ENCODE measurements around the gene MN1. TPM values are rescaled to one million over a fixed set of nuclear protein-coding genes. Genes with fewer than 3 reads are reported as not detected.

Gene MN1
- total and polyA plus RNA-seq, 12 donors, result 2.3 to 8.3 (median 5.5) TPM

- peak overlapping the region in 7 of 10 donors; percentile 19 to 68 (median 58) for H3K27ac ChIP-seq
- 83 to 86% methylated on average over 9 of the region's 9 CpGs for WGBS, 2 donors
- peaks cover 0 to 10% (median 3%) of the 10 kb centered on the region in 11 donors for H3K9me3 ChIP-seq
- H3K27me3 ChIP-seq, result peaks cover 0 to 8% (median 0%) of the 10 kb centered on the region in 7 donors
- no peak overlapping the region for H3K4me3 ChIP-seq
- intact Hi-C loops (cut with DNase I), result no loop called here
- peaks cover 0 to 6% (median 0%) of the 10 kb centered on the region in 9 donors for H3K36me3 ChIP-seq
- ATAC-seq (no peak), DNase-seq (no peak)
- peaks cover 14 to 67% (median 36%) of the 10 kb centered on the region in 9 donors for H3K4me1 ChIP-seq
- TF ChIP-seq CTCF (IDR thresholded peaks at IDR 0.05), result no peak
Measured at GRCh38 chr22:27777128-27777527, 24.4 kb downstream of the MN1 start.

DNA sequence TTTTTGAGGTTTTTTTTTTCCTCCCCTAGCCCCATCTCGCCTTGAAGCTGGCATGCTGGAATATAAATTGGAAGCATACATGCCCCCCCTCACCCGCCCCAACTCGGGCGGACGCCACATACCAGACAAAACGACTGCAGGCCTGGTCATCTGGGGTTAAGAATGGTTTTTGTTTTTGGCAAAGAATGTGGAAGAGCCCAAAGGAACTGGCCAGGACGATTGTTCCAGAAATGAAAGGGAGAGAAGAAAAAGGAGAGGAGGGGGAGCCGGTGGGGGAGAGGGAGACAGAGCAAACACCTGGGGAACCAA is 25.0 kb downstream of the MN1 start:
- no peak for TF ChIP-seq CTCF (IDR thresholded peaks at IDR 0.05)
- peaks cover 0 to 10% (median 3%) of the 10 kb centered on the region in 11 donors for H3K9me3 ChIP-seq
- WGBS, 2 donors, result 37 to 41% methylated on average over 8 of the region's 8 CpGs
- H3K36me3 ChIP-seq, result peaks cover 0 to 8% (median 0%) of the 10 kb centered on the region in 9 donors
- ATAC-seq (peak in 3 of 8 donors; percentile 4 to 37 (median 7)), DNase-seq (no peak)
- intact Hi-C loops (cut with DNase I), result no loop called here
- H3K4me1 ChIP-seq, result peaks cover 14 to 62% (median 36%) of the 10 kb centered on the region in 9 donors
- peak overlapping the region in 9 of 10 donors; percentile 14 to 68 (median 49) for H3K27ac ChIP-seq
- peak overlapping the region in 3 of 10 donors; percentile 3 to 29 (median 22) for H3K4me3 ChIP-seq
- H3K27me3 ChIP-seq, result peaks cover 0 to 8% (median 0%) of the 10 kb centered on the region in 7 donors

DNA sequence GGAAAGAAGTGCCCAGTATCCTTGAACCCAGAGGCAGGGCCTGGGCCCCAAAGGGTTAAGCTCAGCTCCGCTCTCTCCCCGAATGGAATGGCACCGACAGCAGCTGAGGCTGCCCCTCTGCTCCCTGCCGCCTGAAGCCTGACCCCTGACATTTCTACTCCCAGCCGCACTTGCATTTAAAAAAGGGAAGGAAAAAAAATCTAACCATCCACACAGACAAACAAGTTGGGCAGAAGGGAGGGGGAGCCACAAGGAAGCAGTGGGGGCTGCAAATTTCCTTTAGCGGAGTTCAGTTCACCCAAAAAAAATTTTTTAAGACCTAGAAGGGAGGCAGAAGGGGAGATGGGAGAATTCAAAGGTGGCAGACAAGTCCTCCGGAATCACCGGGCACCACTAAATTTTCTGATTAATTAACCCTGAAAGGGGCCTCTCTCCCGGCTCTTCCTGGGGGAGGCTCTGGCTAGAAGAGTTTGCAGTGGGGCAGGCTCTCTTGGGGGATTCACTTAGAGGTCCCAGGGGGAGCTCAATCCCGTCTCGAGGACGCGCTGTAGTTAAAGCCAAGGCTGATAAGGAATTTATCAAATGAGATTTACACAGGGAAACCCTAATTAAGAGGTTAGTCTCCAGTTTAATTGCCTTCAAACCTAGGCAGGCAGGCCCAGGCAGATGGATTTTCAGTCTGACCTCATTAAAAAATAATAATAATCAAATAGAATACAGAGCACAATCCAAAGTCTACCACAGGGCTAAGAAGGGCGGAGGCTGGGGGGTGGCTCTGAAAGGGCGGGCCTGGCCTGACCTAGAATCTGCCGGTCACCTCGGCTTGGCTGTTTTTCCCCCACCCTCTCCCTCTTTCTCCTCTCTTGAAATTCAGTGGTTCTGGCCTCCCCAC is 25.6 kb downstream of the MN1 start:
- peaks cover 0 to 8% (median 3%) of the 10 kb centered on the region in 11 donors for H3K9me3 ChIP-seq
- intact Hi-C loops (cut with DNase I), result no loop called here
- peak overlapping the region in 4 of 10 donors; percentile 7 to 29 (median 16) for H3K4me3 ChIP-seq
- H3K27me3 ChIP-seq, result peaks cover 0 to 8% (median 0%) of the 10 kb centered on the region in 7 donors
- peak in 6 of 8 donors; percentile 21 to 61 (median 48) for ATAC-seq
- H3K4me1 ChIP-seq, result peaks cover 14 to 56% (median 36%) of the 10 kb centered on the region in 9 donors
- H3K27ac ChIP-seq, result peak overlapping the region in 9 of 10 donors; percentile 10 to 68 (median 49)
- no peak for TF ChIP-seq CTCF (IDR thresholded peaks at IDR 0.05)
- DNase-seq, result no peak
- 37 to 50% methylated on average over 17 of the region's 17 CpGs for WGBS, 2 donors
- H3K36me3 ChIP-seq, result peaks cover 0 to 10% (median 0%) of the 10 kb centered on the region in 9 donors

DNA sequence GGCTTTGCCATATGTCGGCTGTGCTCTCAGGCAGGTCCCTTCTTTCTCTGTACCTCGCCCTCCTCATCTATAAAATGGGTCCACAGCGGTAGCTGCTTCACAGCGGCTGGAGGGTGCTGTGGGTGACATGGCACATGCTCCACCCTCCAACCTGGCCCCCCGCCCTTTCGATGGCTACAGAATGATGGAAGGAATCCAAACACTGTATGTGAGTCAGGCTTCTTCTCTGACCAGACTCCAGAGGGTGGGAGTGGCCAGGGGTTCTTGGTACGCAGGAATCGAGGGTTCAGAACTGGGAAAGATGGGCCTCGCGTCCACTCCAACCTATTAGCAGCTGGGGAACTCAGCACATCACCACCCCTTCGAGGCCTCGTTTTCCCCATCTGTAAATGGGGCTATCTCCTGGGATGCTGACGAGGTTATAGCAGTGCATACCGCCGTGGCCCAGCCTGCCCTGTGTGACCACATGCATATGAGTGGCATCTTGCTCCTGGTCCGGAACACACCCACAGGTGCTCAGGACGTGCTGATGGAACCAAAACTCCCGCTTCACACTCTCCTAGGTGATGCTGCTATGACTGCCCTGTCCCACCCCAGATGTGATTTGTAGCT is 26.4 kb downstream of the MN1 start:
- peaks cover 14 to 50% (median 36%) of the 10 kb centered on the region in 9 donors for H3K4me1 ChIP-seq
- intact Hi-C loops (cut with DNase I), result no loop called here
- DNase-seq, result no peak
- H3K36me3 ChIP-seq, result peaks cover 0 to 10% (median 0%) of the 10 kb centered on the region in 9 donors
- peaks cover 0 to under 1% (median 0%) of the 10 kb centered on the region in 11 donors for H3K9me3 ChIP-seq
- ATAC-seq, result peak in 1 of 8 donors; percentile 40
- peaks cover 0 to 8% (median 0%) of the 10 kb centered on the region in 7 donors for H3K27me3 ChIP-seq
- 86 to 87% methylated on average over 18 of the region's 18 CpGs for WGBS, 2 donors
- H3K27ac ChIP-seq, result peak overlapping the region in 6 of 10 donors; percentile 36 to 68 (median 60)
- no peak overlapping the region for H3K4me3 ChIP-seq
- TF ChIP-seq CTCF (IDR thresholded peaks at IDR 0.05), result no peak
